Cardiac septum (tissue), 1 donor: Measurements from ENCODE around the gene LPIN1. TPM values are rescaled to one million over a fixed set of nuclear protein-coding genes. Genes with fewer than 3 reads are reported as not detected.
"Not testable (repeated sequence)": the region's sequence is repeated elsewhere in the genome, so short reads cannot be mapped to it uniquely, and the experiment has no call there.

Experiments
- DNase-seq: peaks from one replicate; pipeline ENCODE4 v3.0.0-alpha.2; 2020; ENCODE audit warnings: low spot score
- intact Hi-C: fragments of 100-400 bp; cut with DNase I; formaldehyde crosslinking; loops from one replicate; pipeline ENCODE4 v1.14.0; 2022
- total RNA-seq: library from RNA; stranded (reverse); fragmentation: NEBNext Ultra II Directional; extraction: Animal tissue kit (Norgen Biotek cat#: 25700); gene quantifications from one replicate; pipeline ENCODE4 v1.2.1, GENCODE V29; 2021
- donor health status: DM: no; HTN: no; CAD: no.

LPIN1 gene
- total RNA-seq, 1 donor from 2014 or later: 27.8 TPM

DNA sequence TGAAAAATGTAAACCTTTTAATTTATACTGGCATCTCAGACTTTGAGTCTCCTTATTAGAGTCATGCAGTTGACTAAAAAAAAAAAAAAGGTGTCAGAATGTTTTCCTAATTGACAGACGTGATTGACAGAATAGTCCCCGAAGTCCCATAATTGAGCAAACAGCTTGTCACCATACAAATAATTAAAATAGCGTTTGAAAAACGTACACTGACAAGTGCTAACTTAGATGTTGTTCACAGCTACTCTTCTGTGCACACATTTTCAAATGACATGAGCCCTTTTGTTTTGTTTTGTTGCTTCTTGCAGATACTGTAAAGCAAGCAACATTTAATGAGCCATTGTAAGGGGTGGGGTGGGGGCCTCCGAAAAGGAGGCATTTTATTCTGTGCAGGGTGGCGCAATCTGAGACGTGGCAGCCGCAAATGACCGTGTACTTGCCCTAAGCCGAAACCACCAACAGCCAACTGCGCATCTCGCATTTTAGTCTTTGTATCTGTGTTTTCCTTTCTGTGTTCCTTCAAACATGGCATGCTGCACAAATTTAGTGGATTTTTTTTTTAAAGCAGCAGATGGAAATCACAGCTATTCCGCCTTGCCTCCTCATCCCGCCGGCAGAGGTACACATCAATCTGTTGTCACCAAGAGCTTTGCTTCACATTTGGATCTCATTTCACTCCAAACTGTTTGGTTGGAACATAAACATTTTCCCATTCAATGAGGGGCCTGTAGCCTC lies 52.4 kb downstream of the LPIN1 start:
- DNase-seq: no peak
- intact Hi-C loops: no loop called here

DNA sequence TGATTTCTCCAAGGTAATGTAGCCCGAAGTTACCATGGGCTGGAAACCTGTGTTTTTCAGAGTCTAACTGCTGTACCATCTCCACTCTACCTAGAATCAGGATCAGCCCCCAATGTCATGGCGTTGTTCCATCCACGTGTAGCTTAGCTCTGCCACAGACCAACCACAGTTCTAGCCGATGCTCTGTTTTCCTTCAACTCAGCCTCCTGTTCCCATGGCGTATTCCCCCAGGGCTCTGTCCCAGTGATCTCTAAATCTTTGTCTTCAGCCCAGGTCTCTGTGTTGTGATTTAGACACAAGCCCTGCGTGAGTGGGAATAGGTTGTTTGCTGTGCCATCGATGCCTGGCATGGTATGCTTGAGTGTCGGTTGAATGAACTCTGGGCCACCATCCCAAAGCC lies 53.4 kb downstream of the LPIN1 start:
- intact Hi-C loops: no loop called here
- DNase-seq: no peak

DNA sequence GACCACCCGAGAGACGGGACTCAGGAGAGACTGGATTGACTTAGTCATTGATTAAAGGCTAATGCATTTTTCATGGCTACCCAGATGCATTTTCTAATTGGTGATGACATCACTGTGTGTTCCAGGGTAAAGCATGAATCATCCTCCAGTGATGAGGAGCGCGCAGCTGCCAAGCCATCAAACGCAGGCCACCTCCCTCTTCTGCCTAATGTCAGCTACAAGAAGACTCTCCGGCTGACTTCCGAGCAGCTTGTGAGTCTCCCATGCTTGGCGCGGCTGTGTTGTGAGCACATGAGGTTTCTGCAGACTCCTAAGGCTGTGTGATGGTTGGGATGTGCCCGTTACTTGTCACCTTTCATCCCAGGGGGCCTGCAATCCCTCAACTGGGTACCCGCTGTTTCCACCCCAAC lies 56.4 kb downstream of the LPIN1 start:
- no peak for DNase-seq
- intact Hi-C loops: no loop called here

DNA sequence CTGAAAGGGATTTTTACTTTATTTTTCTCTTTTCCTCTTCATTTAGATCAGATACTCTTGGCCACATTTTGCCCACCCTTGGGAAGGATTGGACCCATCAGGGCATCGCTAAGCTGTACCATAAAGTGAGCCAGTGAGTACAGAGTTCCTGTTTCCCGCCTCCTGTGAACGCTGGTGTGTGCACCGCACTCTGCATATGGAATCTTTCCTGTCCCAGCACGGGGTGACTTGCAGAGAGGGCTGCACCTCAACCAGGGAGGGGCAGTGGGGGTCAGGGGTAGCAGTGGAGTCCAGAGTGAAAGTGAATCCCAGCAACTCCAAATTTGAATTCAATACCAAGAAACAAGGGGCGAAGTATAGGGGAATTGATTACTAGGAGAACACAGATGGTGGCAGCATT lies 58.6 kb downstream of the LPIN1 start:
- intact Hi-C loops: no loop called here
- DNase-seq: no peak

DNA sequence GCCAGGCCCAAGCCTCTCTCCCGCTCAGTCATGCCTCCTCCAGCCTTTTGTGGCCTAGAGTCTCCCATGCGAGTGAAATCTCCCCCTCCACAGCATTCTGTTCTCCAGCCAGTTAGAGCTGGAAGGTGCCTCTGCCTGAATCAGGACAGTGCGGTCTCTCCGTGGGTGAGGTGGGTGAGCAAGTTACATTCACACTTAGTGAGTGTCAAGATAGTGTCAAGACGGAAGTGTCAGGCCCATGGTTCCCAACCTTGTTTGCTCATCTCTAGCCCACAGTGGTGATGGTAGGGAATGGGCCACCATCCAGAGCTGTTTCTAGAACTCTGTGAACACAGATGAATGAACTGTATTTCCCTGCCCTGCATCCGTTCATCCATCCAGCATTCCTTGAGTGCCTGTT lies 59.5 kb downstream of the LPIN1 start:
- intact Hi-C loops: no loop called here
- no peak for DNase-seq

DNA sequence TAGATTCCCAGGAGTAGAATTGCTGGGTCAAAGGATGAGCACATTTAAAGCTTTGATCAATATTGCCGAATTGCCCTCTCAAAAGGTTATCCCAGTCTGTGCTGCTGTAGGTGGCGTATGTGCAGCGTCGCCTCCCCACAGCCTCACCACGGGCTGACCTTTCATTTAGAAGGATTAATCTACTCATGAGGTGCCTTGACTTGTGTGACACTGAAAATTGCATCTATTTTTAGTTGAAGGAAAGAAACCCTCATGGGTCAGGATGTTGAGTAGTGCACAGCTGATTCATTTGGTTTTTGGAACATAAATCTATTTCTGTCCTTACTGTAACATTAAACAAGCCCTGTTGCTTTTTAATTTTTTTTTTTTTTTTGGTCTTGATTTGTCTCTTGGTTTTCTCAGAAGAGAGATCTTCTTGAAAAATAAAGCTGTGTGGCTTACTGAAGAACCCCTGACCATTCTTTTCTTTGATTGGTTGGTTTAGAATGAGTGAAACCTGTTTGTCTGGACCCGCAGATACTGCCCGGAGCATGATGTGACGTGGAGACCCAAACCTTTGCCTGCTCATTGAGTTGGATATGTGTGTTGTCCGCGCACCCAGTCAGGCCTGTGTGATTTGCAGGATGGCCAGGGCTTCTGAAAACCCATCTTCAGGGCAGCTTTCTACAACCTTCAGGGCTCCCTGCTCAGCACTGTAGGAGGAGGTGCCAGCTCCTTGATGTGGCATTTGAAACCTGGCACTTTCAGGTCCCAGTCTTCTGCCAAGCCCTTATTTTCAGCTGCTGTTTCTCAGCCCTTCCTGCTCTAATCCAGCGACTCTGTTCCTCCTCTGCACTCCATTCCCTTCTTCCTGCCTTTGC lies 61.0 kb downstream of the LPIN1 start:
- no peak for DNase-seq
- intact Hi-C loops: no loop called here

DNA sequence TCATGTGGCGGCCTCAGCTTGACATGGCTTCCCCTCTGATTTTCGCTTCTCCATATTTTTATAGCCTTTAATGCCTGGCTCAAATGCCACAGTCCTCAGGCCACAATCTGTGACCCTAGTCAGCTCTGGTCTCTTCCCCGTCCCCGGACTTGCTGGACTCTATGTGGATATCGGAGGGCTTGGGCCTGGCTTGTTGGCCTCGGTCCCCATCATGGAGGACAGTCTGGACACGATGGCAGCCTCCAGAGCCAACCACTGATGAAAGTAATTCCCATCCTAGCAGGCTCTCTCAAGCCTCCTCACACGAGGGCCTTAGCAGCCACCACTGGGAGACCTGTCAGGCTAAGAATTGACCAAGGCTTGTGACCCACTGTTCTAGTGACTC lies 61.6 kb downstream of the LPIN1 start:
- no peak for DNase-seq
- intact Hi-C loops: no loop called here

DNA sequence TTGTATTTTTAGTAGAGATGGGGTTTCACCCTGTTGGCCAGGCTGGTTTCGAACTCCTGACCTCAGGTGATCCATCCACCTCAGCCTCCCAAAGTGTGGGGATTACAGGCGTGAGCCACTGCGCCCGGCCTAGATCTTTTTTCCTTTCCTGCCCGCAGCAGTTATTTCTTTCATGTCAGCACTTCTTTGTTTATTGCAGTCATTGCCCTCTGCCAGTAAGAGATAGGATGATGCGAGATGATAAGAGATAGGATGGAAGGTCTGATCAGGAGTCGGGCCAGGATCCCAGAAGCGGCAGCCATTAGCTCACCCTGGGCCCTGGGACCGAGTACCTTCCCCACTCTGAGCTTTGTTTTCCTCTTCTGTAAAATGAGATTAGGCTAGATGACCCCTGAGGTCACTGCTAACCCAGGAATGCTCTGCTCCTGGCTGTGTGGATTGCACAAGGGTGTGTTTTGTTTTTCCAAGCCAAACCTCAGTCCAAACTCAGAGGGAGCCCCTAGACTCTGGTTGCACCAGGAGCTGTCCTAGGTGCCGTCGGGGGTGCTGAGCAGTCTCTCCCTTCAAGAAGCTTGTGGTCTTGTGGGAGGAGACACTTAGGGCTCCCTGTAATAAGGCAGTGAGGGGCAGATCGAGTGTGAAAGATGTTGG lies 63.3 kb downstream of the LPIN1 start:
- intact Hi-C loops: no loop called here

DNA sequence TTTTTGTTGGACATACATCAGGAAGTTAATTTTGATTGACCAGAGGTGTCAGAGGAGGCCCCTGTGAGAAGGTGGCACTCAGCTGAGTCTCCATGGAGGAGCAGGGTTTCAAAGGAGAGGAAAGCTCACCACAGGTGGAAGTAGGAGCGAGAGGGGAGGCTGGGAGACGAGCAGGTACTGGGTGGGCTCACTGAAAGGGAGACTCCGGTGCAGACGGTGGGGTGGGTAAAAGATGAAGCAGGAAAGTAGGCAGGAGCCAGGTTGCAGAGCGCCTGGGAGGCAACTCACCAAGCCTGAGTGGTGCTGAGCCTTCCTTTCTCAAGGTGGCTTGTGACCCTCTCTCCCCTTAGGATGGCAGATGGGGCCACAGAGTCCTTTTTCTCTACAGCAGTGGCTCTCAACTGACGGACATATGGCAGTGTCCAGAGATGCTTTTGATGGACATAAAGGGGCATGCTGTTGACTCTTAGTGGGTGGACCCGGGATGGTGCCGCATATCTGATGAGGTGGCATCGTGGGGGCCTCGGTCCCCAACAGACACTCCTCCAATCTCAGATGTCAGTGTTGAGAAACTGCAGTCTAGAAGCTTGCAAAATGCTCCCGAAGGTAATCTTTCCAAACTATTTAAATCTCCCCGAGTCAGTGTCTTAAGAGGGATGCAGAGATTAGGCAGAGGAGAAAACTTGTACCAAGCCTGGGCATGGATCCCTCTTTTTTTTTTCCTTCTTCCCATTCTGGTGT lies 64.0 kb downstream of the LPIN1 start:
- intact Hi-C loops: no loop called here
- no peak for DNase-seq

More for the DNA sequence above, 63.3 kb downstream of the LPIN1 start:
- no peak for DNase-seq

DNA sequence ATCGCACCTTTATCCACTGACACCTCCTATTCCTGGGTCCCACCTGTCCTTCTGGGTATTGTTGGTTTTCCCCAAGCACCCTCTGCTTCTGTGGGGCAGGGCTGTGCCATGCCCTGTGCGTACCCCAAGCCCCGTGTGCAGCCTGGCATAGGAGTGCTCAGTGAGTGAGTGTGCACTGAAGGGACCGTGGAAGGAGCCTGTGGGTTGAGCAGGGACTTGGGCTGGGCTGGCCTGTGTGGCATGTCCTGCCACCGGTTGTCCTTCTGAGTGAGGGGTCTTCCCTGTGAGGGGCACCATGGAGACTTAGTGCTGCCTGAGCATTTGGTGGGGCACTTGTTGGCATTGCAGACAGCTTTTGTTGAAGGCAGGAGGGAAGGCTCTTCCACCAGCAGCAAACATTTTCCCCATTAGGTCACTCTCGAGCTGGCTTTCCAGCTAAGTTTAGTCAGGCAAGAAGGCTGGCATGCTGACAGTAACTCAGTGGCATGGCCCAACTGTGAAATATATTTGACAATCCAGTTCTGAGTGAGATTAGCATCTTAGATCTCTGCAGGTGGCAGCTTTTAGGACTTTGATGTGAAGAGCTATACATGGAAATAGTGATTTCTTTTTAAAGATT lies 64.7 kb downstream of the LPIN1 start:
- DNase-seq: no peak
- intact Hi-C loops: no loop called here

DNA sequence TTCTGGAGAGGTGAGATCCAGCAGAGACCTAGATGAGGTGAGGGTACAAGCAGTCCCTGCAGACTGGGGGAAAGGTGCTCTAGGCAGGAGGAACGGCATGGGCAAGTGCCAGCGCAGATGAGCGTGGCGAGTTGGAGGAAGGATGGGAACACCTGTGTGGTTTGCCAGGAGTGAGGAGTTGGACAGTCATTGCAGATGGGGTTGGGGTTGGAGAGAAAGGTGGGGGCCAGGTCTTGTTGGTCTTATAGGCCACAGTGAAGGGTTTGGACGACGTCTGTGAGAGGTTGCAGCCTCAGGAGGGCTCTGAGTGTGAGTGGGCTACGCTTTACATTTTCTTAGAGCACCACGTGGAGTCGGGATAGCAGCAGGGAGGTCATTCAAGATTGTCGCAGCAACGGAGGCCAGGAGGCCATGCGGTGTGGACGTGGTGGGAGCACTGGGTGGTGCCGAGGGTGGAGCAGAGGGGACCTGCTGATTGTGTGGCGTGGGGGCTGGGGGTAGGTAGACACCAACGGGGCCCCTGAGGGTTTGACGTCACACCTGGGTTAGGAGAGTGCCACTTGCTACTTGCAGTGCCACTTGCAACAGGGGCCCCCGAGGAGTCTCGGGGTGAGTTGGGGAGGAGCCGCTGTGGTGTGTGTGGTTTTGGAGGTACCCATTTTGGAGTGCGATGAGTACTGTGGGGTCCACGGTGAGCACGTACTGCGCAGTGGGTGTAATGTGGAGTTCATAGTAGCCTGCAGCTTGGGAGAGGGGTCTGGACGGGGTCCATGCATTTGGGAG lies 66.2 kb downstream of the LPIN1 start:
- intact Hi-C loops: no loop called here

DNA sequence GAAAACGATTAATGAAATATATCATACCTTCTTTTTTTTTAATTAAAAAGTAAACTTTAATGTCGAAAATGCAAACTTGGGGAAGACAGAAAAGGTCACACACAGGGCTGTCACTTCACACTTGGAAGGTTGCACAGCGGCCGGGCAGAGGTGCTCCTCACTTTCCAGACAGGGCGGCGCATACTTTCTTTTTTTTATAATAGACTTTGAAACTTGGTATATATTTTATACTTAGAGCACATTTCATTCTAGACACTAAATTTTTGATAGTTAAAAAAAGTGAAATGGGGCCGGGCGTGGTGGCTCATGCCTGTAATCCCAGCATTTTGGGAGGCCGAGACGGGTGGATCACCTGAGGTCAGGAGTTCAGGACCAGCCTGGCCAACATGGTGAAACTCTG lies 66.9 kb downstream of the LPIN1 start:
- DNase-seq, intact Hi-C loops: not testable (repeated sequence)

More for the DNA sequence above, 66.2 kb downstream of the LPIN1 start:
- DNase-seq: no peak

DNA sequence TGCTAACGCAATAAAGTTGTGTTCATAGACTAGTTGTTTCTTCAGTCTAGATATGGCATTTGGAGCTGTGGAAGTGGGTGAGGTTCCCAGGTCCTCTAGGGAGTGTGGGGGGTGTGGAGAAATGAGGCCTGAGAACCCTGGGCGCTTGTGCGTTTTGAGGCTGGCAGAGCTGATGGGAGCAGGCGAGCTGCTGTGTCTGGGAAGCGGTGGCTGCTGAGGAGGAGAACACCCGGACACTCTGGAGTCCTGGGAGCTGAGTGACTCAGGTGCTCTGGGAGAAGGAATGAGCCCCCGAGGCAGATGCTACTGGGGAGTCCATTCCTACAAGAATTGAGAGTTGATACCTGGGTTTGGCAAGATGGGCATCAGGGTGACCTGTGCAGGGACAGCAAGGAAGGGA lies 67.5 kb downstream of the LPIN1 start:
- DNase-seq: no peak
- intact Hi-C loops: no loop called here

DNA sequence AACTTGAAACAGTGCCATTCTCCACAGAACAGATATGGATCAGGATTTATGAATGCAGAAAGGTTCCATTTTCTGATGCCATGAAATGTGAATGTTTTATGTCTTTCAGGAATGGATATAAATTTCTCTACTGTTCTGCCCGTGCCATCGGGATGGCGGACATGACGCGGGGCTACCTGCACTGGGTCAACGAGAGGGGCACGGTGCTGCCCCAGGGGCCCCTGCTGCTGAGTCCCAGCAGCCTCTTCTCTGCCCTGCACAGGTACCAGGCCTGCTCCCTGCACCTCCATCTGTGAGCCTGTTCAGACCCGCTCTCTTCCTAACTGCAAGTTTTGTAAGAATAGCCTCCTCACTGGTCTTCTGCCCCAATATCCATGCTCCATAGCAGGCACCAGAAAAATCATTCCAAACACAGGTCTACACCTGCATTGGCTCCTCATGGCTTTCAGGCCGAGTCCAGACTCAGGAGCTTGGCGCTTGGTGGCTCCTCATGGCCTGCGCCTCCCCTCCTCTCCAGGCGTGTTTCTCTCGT lies 68.6 kb downstream of the LPIN1 start:
- intact Hi-C loops: no loop called here

DNA sequence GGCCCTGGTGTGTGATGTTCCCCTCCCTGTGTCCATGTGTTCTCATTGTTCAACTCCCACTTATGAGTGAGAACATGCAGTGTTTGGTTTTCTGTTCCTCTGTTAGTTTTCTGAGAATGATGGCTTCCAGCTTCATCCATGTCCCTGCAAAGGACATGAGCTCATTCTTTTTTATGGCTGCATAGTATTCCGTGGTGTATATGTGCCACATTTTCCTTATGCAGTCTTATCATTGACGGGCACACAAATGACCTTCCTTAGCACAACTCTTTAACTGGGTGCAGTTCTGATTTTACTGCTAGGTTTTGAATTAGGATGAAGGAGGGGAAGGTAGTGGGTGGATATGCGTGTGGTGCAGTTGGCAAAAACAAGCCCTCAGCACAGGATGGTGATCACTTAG lies 70.5 kb downstream of the LPIN1 start:
- DNase-seq, intact Hi-C loops: not testable (repeated sequence)

More for the DNA sequence above, 68.6 kb downstream of the LPIN1 start:
- no peak for DNase-seq

DNA sequence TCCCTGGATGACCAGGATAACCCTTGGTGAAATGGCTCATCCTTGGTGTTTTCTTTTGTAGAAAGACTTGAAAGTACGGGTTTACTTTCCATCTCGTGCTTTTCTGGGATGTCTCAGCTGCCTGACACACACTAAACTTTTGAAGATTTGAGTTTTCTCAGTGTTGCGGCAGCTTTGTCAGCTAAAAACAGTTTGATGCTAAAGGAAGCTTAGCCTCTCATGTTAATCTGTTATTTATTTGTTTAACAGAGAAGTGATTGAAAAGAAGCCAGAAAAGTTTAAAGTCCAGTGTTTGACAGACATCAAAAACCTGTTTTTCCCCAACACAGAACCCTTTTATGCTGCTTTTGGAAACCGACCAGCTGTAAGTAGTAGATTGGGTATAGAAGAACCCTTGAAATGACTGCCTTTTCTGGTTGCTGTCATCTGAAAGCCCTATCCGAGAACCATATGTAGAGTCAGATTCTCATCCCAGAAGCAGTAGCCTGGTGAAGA lies 72.8 kb downstream of the LPIN1 start:
- intact Hi-C loops: no loop called here
- DNase-seq: no peak

DNA sequence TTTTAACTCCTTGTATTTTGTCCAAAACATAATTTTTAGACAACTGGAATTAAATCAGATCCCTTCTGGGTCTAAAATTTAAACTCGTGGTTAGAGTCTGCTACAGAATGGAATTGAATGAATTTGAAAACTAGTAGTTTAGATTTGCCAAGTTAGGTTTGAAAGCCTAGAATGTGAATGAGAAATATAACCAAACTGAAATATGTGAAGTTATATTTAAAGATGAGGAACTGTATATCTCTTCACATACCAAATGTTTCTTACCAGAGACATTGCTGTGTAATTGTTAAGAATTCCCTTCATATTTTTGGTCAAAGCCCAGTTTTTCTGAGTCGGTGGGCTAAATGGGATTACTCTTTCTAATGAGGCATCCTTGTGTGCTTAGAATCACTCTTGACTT lies 74.2 kb downstream of the LPIN1 start:
- intact Hi-C loops: no loop called here
- no peak for DNase-seq

DNA sequence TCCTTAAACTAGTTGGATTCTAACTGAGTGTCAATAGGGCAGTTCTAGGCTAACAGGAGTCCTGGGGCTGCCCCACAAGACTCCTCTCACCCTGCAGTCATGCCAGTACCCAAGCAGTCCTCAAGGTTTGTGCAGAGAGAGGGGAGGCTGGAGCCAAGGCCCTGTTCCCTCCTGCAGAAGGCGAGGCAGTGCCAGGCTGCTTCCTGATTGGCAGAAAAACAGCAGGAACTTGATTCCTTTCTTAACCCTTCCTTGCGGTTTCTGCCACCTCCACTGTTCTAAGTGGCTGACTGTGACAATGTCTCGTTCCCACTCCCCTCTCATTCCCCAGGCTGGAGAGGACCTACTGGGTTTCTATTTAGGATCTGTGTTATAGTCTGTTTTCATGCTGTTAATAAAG lies 75.3 kb downstream of the LPIN1 start:
- intact Hi-C loops: no loop called here
- DNase-seq: no peak
